GM23338 (cell line): Measurements from ENCODE around the gene NOTCH1. TPM values are rescaled to one million over a fixed set of nuclear protein-coding genes. Genes with fewer than 3 reads are reported as not detected.

Experiments used
- ATAC-seq: fragments of 200-7000 bp; cut with Tn5 transposase; 3 replicates; pipeline ENCODE4 v1.9.1; 2020
- DNase-seq: peaks from one replicate; pipeline ENCODE4 v3.0.0-alpha.2; 2015; ENCODE audit warnings: low spot score
- H2AFZ ChIP-seq: fragments of 200-600 bp; sonication (generic); 2 replicates; pipeline ENCODE4 v1.8.0; 2016; ENCODE audit warnings: antibody characterized with exemption, mild to moderate bottlenecking, moderate library complexity
- H3F3A ChIP-seq: fragments of 200-600 bp; sonication (generic); replicated peaks from 2 replicates; pipeline ENCODE4 v1.8.0; 2017; ENCODE audit warnings: antibody characterized with exemption, mixed run types, low read depth
- H3K27ac ChIP-seq: fragments of 200-600 bp; sonication (generic); 2 replicates; pipeline ENCODE4 v1.6.1; 2016; ENCODE audit warnings: low read depth
- H3K27me3 ChIP-seq: fragments of 200-600 bp; sonication (generic); 2 replicates; pipeline ENCODE4 v1.8.0; 2016; ENCODE audit warnings: mild to moderate bottlenecking, mixed run types, moderate library complexity; ENCODE audit not compliant: insufficient read depth
- H3K36me3 ChIP-seq: fragments of 200-600 bp; sonication (generic); 2 replicates; pipeline ENCODE4 v1.8.0; 2016; ENCODE audit warnings: mild to moderate bottlenecking; ENCODE audit not compliant: insufficient read depth
- H3K4me1 ChIP-seq: fragments of 200-600 bp; sonication (generic); 2 replicates; pipeline ENCODE4 v1.8.0; 2016; ENCODE audit warnings: mild to moderate bottlenecking, moderate library complexity; ENCODE audit not compliant: insufficient read depth
- H3K4me2 ChIP-seq: fragments of 200-600 bp; sonication (generic); 2 replicates; pipeline ENCODE4 v1.7.1; 2017; ENCODE audit warnings: mixed run types
- H3K4me3 ChIP-seq: fragments of 200-600 bp; sonication (generic); 2 replicates; pipeline ENCODE4 v1.6.1; 2016; ENCODE audit warnings: mixed run types
- H3K79me2 ChIP-seq: fragments of 200-600 bp; sonication (generic); replicated peaks from 2 replicates; pipeline ENCODE4 v1.8.0; 2017; ENCODE audit warnings: mild to moderate bottlenecking; ENCODE audit not compliant: insufficient read depth
- H3K9me2 ChIP-seq: fragments of 200-600 bp; sonication (generic); 2 replicates; pipeline ENCODE4 v1.8.0; 2017; ENCODE audit not compliant: insufficient read depth
- H4K20me1 ChIP-seq: fragments of 200-600 bp; sonication (generic); replicated peaks from 2 replicates; pipeline ENCODE4 v1.8.0; 2017; ENCODE audit warnings: mild to moderate bottlenecking; ENCODE audit not compliant: insufficient read depth
- H3K27ac Mint-ChIP-seq: 2 replicates; pipeline ENCODE4 v1.8.0; 2020; ENCODE audit warnings: inconsistent platforms, mild to moderate bottlenecking, moderate library complexity, mixed read lengths
- H3K27me3 Mint-ChIP-seq: 3 replicates; pipeline ENCODE4 v1.8.0; 2022; ENCODE audit warnings: low read depth, mild to moderate bottlenecking, moderate library complexity, mixed read lengths, inconsistent platforms; ENCODE audit not compliant: insufficient read depth, poor library complexity
- H3K36me3 Mint-ChIP-seq: 3 replicates; pipeline ENCODE4 v1.8.0; 2021; ENCODE audit warnings: low read depth, mild to moderate bottlenecking, inconsistent platforms, moderate library complexity, mixed read lengths
- H3K4me1 Mint-ChIP-seq: 3 replicates; pipeline ENCODE4 v1.8.0; 2020; ENCODE audit warnings: mild to moderate bottlenecking, inconsistent platforms, mixed read lengths
- H3K4me3 Mint-ChIP-seq: 3 replicates; pipeline ENCODE4 v1.8.0; 2021; ENCODE audit warnings: moderate library complexity, mild to moderate bottlenecking, inconsistent platforms, mixed read lengths
- H3K9me3 Mint-ChIP-seq: 3 replicates; pipeline ENCODE4 v1.8.0; 2020; ENCODE audit warnings: moderate library complexity, mild to moderate bottlenecking, inconsistent platforms, mixed read lengths
- EZH2 ChIP-seq: fragments of 200-600 bp; sonication (generic); IDR thresholded peaks from one replicate; pipeline ENCODE4 v1.8.0; 2017; ENCODE audit warnings: antibody characterized with exemption, mild to moderate bottlenecking, low read depth; ENCODE audit not compliant: unreplicated experiment
- EZH2phosphoT487 ChIP-seq: fragments of 200-600 bp; sonication (generic); IDR thresholded peaks from one replicate; pipeline ENCODE4 v1.8.1; 2018; ENCODE audit warnings: antibody characterized with exemption; ENCODE audit not compliant: unreplicated experiment
- NANOG ChIP-seq: IDR thresholded peaks from 2 replicates; pipeline ENCODE4 v1.6.1; 2016; ENCODE audit warnings: antibody characterized with exemption, borderline replicate concordance
- POLR2AphosphoS5 ChIP-seq: IDR thresholded peaks from 2 replicates; pipeline ENCODE4 v1.6.1; 2016; ENCODE audit warnings: antibody characterized with exemption, low read depth
- STAT1 ChIP-seq: IDR thresholded peaks from one replicate; pipeline ENCODE4 v1.6.1; 2016; ENCODE audit warnings: antibody characterized with exemption; ENCODE audit not compliant: unreplicated experiment
- ZNF114 ChIP-seq: fragments of 250-450 bp; sonication (Bioruptor Pico); IDR thresholded peaks from 2 replicates; pipeline ENCODE4 v1.5.0; 2020; ENCODE audit warnings: mild to moderate bottlenecking, moderate library complexity
- ZNF331 ChIP-seq: fragments of 250-450 bp; sonication (Bioruptor Pico); IDR thresholded peaks from 2 replicates; pipeline ENCODE4 v1.5.0; 2020; ENCODE audit warnings: low read depth, mild to moderate bottlenecking, moderate library complexity
- ZNF462 ChIP-seq: fragments of 250-450 bp; sonication (Bioruptor Pico); IDR thresholded peaks from 2 replicates; pipeline ENCODE4 v1.5.0; 2020; ENCODE audit warnings: mild to moderate bottlenecking, moderate library complexity
- polyA plus RNA-seq: library from polyadenylated mRNA; unstranded; fragments of >200 nt; fragmentation: Nextera tagmentation; extraction: Ambion mirVana; gene quantifications from 2 replicates; pipeline ENCODE4 v1.2.1, GENCODE V29; 2016
- total RNA-seq: library from RNA; depleted of rRNA; stranded (reverse); fragments of >200 nt; shearing (Covaris generic); gene quantifications from 2 replicates; pipeline ENCODE4 v1.2.3, GENCODE V29; 2014
- TF ChIP-seq, protein P1 (sequence below), 2 experiments: fragments of 200-600 bp in 1 of 2; sonication (generic) in 1 of 2; conservative IDR thresholded peaks; 2 replicates each; pipeline versions ENCODE4 v1.5.1 to v1.6.1; 2016 to 2017; ENCODE audit warnings: antibody characterized with exemption in 2 of 2, low read depth in 2 of 2, mild to moderate bottlenecking in 2 of 2, moderate library complexity in 1 of 2

Gene NOTCH1
- total and polyA plus RNA-seq, 2 experiments from 2014 or later: 9.9 to 97.2 TPM

DNA sequence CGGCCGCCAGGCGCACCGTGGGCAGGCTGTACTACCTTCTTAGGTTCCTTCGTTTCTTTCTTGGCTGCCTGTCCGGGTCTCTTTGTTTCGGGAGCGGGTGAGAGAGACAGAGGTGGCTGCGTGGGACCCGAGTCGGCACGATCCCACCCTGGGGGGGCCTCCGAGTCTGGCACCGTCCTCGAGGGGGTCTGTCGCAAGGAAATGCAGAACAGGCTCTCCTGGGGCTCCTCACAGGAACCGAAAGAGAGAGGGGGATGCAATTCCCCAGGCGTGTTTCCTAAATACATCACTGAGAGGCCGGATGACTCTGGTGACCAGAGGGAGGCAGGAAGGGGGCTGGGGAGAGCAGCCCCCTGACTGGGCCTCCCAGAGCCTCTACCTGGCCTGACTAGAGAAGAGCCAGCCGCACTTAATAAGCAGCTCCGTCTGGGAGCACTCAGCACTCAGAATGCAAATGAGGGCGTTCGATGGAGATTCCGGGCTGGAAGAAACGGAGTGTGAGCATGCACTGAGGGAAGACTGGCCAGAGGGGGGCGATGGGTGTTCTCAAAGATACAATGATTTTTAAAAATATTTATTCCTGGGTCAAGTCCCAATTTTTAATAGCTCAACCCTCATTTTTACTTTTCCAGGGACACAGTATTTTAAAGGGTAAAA is 94.5 kb downstream of the NOTCH1 start:
- H3K4me1 Mint-ChIP-seq: no peaks in the 10 kb centered on the region; the same call in 2 of the 3 replicates
- Histone ChIP-seq H3F3A (0 out of 2 replicates have a peak, but pooled peaks cover 13% of the 10 kb centered on the region), H3K79me2 (no peaks in the 10 kb centered on the region), H3K27ac (0 out of 2 replicates have a peak overlapping the region, but pooled peaks have one; percentile 39), H3K9me2 (no peaks in the 10 kb centered on the region), H3K4me3 (no peak overlapping the region), H4K20me1 (peaks cover 3% of the 10 kb centered on the region; the same call in 1 of the 2 replicates), H3K27me3 (no peaks in the 10 kb centered on the region), H2AFZ (no peak overlapping the region), H3K36me3 (peaks cover 25% of the 10 kb centered on the region), H3K4me1 (no peaks in the 10 kb centered on the region), H3K4me2 (no peak overlapping the region)
- peaks cover 84% of the 10 kb centered on the region for H3K36me3 Mint-ChIP-seq
- TF ChIP-seq, protein P1, sequence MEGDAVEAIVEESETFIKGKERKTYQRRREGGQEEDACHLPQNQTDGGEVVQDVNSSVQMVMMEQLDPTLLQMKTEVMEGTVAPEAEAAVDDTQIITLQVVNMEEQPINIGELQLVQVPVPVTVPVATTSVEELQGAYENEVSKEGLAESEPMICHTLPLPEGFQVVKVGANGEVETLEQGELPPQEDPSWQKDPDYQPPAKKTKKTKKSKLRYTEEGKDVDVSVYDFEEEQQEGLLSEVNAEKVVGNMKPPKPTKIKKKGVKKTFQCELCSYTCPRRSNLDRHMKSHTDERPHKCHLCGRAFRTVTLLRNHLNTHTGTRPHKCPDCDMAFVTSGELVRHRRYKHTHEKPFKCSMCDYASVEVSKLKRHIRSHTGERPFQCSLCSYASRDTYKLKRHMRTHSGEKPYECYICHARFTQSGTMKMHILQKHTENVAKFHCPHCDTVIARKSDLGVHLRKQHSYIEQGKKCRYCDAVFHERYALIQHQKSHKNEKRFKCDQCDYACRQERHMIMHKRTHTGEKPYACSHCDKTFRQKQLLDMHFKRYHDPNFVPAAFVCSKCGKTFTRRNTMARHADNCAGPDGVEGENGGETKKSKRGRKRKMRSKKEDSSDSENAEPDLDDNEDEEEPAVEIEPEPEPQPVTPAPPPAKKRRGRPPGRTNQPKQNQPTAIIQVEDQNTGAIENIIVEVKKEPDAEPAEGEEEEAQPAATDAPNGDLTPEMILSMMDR (conservative IDR thresholded peaks at IDR 0.05; ENCODE audit: low read depth in 2 of 2): peak; percentile 32 to 36
- no peak for TF ChIP-seq EZH2phosphoT487
- no peak overlapping the region for H3K4me3 Mint-ChIP-seq
- ATAC-seq (peak; percentile 64), DNase-seq (peak; percentile 46)
- H3K27ac Mint-ChIP-seq: no peak overlapping the region
- H3K27me3 Mint-ChIP-seq: peaks cover 7% of the 10 kb centered on the region
- peaks cover 4% of the 10 kb centered on the region; the same call in 2 of the 3 replicates for H3K9me3 Mint-ChIP-seq

GRCh38 chr9:136448655-136449054 is 97.2 kb downstream of the NOTCH1 start:
- H4K20me1 ChIP-seq: peaks cover 10% of the 10 kb centered on the region
- no peak overlapping the region for H3K27ac Mint-ChIP-seq
- no peaks in the 10 kb centered on the region for H3K9me2 ChIP-seq
- H3K27me3 Mint-ChIP-seq: peaks cover 7% of the 10 kb centered on the region
- no peaks in the 10 kb centered on the region for H3K4me1 ChIP-seq
- no peak for ATAC-seq
- no peak overlapping the region for H2AFZ ChIP-seq
- no peak overlapping the region for H3K4me3 ChIP-seq
- H3K9me3 Mint-ChIP-seq: no peaks in the 10 kb centered on the region; the same call in 2 of the 3 replicates
- H3K4me3 Mint-ChIP-seq: no peak overlapping the region
- no peak overlapping the region for H3K4me2 ChIP-seq
- no peak overlapping the region for H3K27ac ChIP-seq
- H3F3A ChIP-seq: 0 out of 2 replicates have a peak, but pooled peaks cover 12% of the 10 kb centered on the region
- H3K36me3 Mint-ChIP-seq: peaks cover 88% of the 10 kb centered on the region
- H3K27me3 ChIP-seq: no peaks in the 10 kb centered on the region
- DNase-seq: no peak
- H3K36me3 ChIP-seq: peaks cover 35% of the 10 kb centered on the region
- no peaks in the 10 kb centered on the region; the same call in 2 of the 3 replicates for H3K4me1 Mint-ChIP-seq
- H3K79me2 ChIP-seq: no peaks in the 10 kb centered on the region
- TF ChIP-seq EZH2phosphoT487: no peak
- no peak for TF ChIP-seq STAT1
- TF ChIP-seq ZNF462 (CRISPR knock-in tag): no peak
- TF ChIP-seq EZH2: no peak
- TF ChIP-seq POLR2AphosphoS5: no peak
- TF ChIP-seq ZNF114 (CRISPR knock-in tag): no peak
- TF ChIP-seq ZNF331 (CRISPR knock-in tag): no peak
- TF ChIP-seq NANOG: no peak
